K562 (cell line): ENCODE data around the gene DOCK7. TPM values are rescaled to one million over a fixed set of nuclear protein-coding genes. Genes with fewer than 3 reads are reported as not detected.

Experiments
- ATAC-seq: fragments of 200-7000 bp; cut with Tn5 transposase; 3 replicates; pipeline ENCODE4 v1.9.1; 2020; ENCODE audit warnings: moderate library complexity
- BruUV-seq: library from RNA; stranded (reverse); fragments of 400-500 nt; replicated peaks from 2 replicates; lab custom pipeline; 2021; lab: Mats Ljungman, UMichigan
- CTCF ChIA-PET: fragments of 300-600 bp; formaldehyde crosslinking; extraction: SDS; loops from one replicate; lab custom pipeline; 2021; ENCODE audit warnings: low intra/inter-chr PET ratio; lab: Yijun Ruan, JAX
- POLR2A ChIA-PET: fragments of 300-600, 350-650 bp; sonication (Branson Sonifier 250); formaldehyde crosslinking; extraction: SDS; loops from one replicate; lab custom pipeline; 2021; ENCODE audit warnings: antibody characterized with exemption, inconsistent platforms; lab: Yijun Ruan, JAX
- DNase-seq, 4 experiments: peaks; one replicate each; pipeline versions ENCODE4 v3.0.0 to v3.0.0-alpha.2; 2011 to 2018; ENCODE audit warnings: low spot score in 3 of 4, mixed read lengths in 3 of 4; ENCODE audit errors: extremely low read depth in 1 of 4
- FAIRE-seq: peaks from 2 replicates; lab custom pipeline; 2011; peaks lifted over from hg19 to GRCh38; lab: Jason Lieb, UNC
- H2AFZ ChIP-seq: 2 replicates; pipeline ENCODE4 v1.6.0; 2011; ENCODE audit warnings: low read depth, low read length, control low read depth, inconsistent platforms
- H3K27ac ChIP-seq: fragments of 200-600 bp; 3 replicates; pipeline ENCODE4 v1.8.0; 2011; ENCODE audit warnings: low read depth, mild to moderate bottlenecking, control low read depth, inconsistent platforms, low read length, moderate library complexity, mixed read lengths; ENCODE audit errors: extremely low read depth
- H3K27me3 ChIP-seq, 2 experiments: fragments of 300-600 bp in 1 of 2; 2 replicates in 1 of 2; 3 replicates in 1 of 2; pipeline versions ENCODE4 v1.6.0 to v1.8.0; 2011; ENCODE audit warnings: inconsistent platforms in 2 of 2, low read length in 2 of 2, mild to moderate bottlenecking in 1 of 2, mixed read lengths in 1 of 2, moderate library complexity in 1 of 2; ENCODE audit not compliant: control insufficient read depth in 2 of 2, insufficient read depth in 2 of 2
- H3K36me3 ChIP-seq: fragments of 300-600 bp; 3 replicates; pipeline ENCODE4 v1.8.0; 2011; ENCODE audit warnings: mild to moderate bottlenecking, low read length, inconsistent platforms; ENCODE audit not compliant: control insufficient read depth, insufficient read depth
- H3K4me1 ChIP-seq, 2 experiments: fragments of 200-600 bp in 1 of 2; replicated peaks in 1 of 2; 2 replicates in 1 of 2; 3 replicates in 1 of 2; pipeline versions ENCODE4 v1.5.1 to v1.8.0; 2011; ENCODE audit warnings: inconsistent platforms in 2 of 2, low read length in 2 of 2, mild to moderate bottlenecking in 1 of 2, mixed read lengths in 1 of 2, moderate library complexity in 1 of 2; ENCODE audit not compliant: control insufficient read depth in 2 of 2, insufficient read depth in 2 of 2
- H3K4me2 ChIP-seq: 2 replicates; pipeline ENCODE4 v1.6.1; 2011; ENCODE audit warnings: low read length, control low read depth, inconsistent platforms, mixed read lengths; ENCODE audit not compliant: insufficient read depth
- H3K4me3 ChIP-seq: fragments of 200-600 bp; sonication (generic), shearing (Covaris generic); 2 replicates; pipeline ENCODE4 v1.5.1; 2016; ENCODE audit warnings: control low read depth, inconsistent platforms
- H3K79me2 ChIP-seq: fragments of 200-600 bp; 3 replicates; pipeline ENCODE4 v1.8.0; 2011; ENCODE audit warnings: low read length, inconsistent platforms; ENCODE audit not compliant: control insufficient read depth, insufficient read depth
- H3K9ac ChIP-seq, 2 experiments: 2 replicates each; pipeline versions ENCODE4 v1.6.0 to v1.6.1; 2011; ENCODE audit warnings: low read depth in 2 of 2, low read length in 2 of 2, control low read depth in 1 of 2, inconsistent platforms in 1 of 2, mild to moderate bottlenecking in 1 of 2, mixed read lengths in 1 of 2; ENCODE audit not compliant: insufficient read depth in 1 of 2
- H3K9me1 ChIP-seq: one replicate; pipeline ENCODE4 v1.6.0; 2011; ENCODE audit warnings: inconsistent platforms, mild to moderate bottlenecking, low read length, moderate library complexity; ENCODE audit not compliant: control insufficient read depth, insufficient read depth
- H3K9me3 ChIP-seq: replicated peaks from 2 replicates; pipeline ENCODE4 v1.5.1; 2011; ENCODE audit warnings: low read depth, low read length, inconsistent platforms; ENCODE audit not compliant: control insufficient read depth, insufficient read depth
- H4K20me1 ChIP-seq: replicated peaks from 2 replicates; pipeline ENCODE4 v1.6.1; 2011; ENCODE audit warnings: low read length, inconsistent platforms, mixed read lengths; ENCODE audit not compliant: control insufficient read depth, insufficient read depth
- HEY1 ChIP-seq: fragments of 250-450 bp; sonication (Bioruptor Pico); IDR thresholded peaks from 2 replicates; pipeline ENCODE4 v1.5.0; 2020; ENCODE audit warnings: mild to moderate bottlenecking, moderate library complexity, borderline replicate concordance
- MIER1 ChIP-seq: fragments of 450-650 bp; IDR thresholded peaks from 2 replicates; pipeline ENCODE4 v1.6.1; 2016; ENCODE audit warnings: antibody characterized with exemption, mild to moderate bottlenecking, low read depth
- RFX7 ChIP-seq: fragments of 250-450 bp; sonication (Bioruptor Pico); IDR thresholded peaks from 2 replicates; pipeline ENCODE4 v1.5.1; 2021; ENCODE audit warnings: mild to moderate bottlenecking
- SRSF1 ChIP-seq: fragments of 200-400 bp; formaldehyde crosslinking; IDR thresholded peaks from 2 replicates; pipeline ENCODE4 v1.6.1; 2017; ENCODE audit warnings: mild to moderate bottlenecking, low read depth, low read length, moderate library complexity
- SRSF3 ChIP-seq: fragments of 200-400 bp; formaldehyde crosslinking; IDR thresholded peaks from 2 replicates; pipeline ENCODE4 v1.6.1; 2016; ENCODE audit warnings: mild to moderate bottlenecking, low read length, moderate library complexity; ENCODE audit not compliant: insufficient read depth
- TARDBP ChIP-seq: fragments of 450-650 bp; IDR thresholded peaks from 2 replicates; pipeline ENCODE4 v1.6.1; 2016
- U2AF2 ChIP-seq: fragments of 200-400 bp; formaldehyde crosslinking; optimal IDR thresholded peaks from 2 replicates; pipeline ENCODE3; 2017; ENCODE audit warnings: low read depth, mild to moderate bottlenecking, low read length
- ZKSCAN8 ChIP-seq: fragments of 200-800 bp; sonication (Bioruptor generic); IDR thresholded peaks from 2 replicates; pipeline ENCODE4 v1.6.1; 2016; ENCODE audit warnings: missing genetic modification characterization, missing compliant biosample characterization
- ZNF347 ChIP-seq: fragments of 450-650 bp; formaldehyde crosslinking; IDR thresholded peaks from 2 replicates; pipeline ENCODE4 v1.4.0; 2020; ENCODE audit warnings: low read depth, mild to moderate bottlenecking, moderate library complexity
- WGBS: fragments of 100-300 bp; shearing (Covaris generic); methylation state at CpG from one replicate; pipeline ENCODE4 v1.1.6; 2016; ENCODE audit warnings: low coverage, mixed read lengths; ENCODE audit not compliant: insufficient coverage; ENCODE audit errors: missing lambda C conversion rate; 5-methylcytosine and 5-hydroxymethylcytosine counted together
- in situ Hi-C: fragments of 300-500 bp; cut with MboI; formaldehyde crosslinking; loops from 4 replicates; pipeline ENCODE4 v1.15.0; 2018; ENCODE audit warnings: inconsistent platforms, mixed read lengths
- intact Hi-C: fragments of 100-400 bp; cut with micrococcal nuclease; formaldehyde crosslinking; loops from 2 replicates; pipeline ENCODE4 v1.14.2; 2022
- polyA plus RNA-seq, 8 experiments: library from polyadenylated mRNA; depleted of rRNA in 4 of 8; stranded (reverse) in 5 of 8; unstranded in 3 of 8; fragments of >200 nt; fragmentation: Nextera tagmentation in 2 of 8; fragmentation: Illumina TruSeq in 1 of 8; extraction: Ambion mirVana in 2 of 8; extraction: Trizol in 1 of 8; gene quantifications; 2 replicates each; pipeline versions ENCODE4 v1.2.1 to v1.2.3, GENCODE V29; 2011 to 2014; ENCODE audit warnings: inconsistent platforms in 1 of 8, missing spikeins in 1 of 8
- total RNA-seq, 7 experiments: library from RNA; depleted of rRNA in 6 of 7; stranded (reverse); fragments of >200 nt in 6 of 7; fragmentation: Illumina TruSeq in 2 of 7; extraction: Trizol in 2 of 7; gene quantifications; 2 replicates each; pipeline versions ENCODE4 v1.2.1 to v1.2.3, GENCODE V29; 2011 to 2021; ENCODE audit warnings: low replicate concordance in 1 of 7
- TF ChIP-seq, protein P1 (sequence below): sonication (generic); formaldehyde crosslinking; IDR thresholded peaks from 2 replicates; pipeline ENCODE4 v1.4.0; 2020; ENCODE audit warnings: mild to moderate bottlenecking, missing genetic modification reagents
- TF ChIP-seq, protein P2 (sequence below): fragments of 250-450 bp; sonication (Bioruptor Pico); IDR thresholded peaks from 2 replicates; pipeline ENCODE4 v1.5.0; 2021
- TF ChIP-seq, protein P3 (sequence below): fragments of 450-650 bp; formaldehyde crosslinking; IDR thresholded peaks from 2 replicates; pipeline ENCODE4 v1.4.0; 2020; ENCODE audit warnings: mild to moderate bottlenecking, moderate library complexity

Gene DOCK7
- total and polyA plus RNA-seq, 9 of the 15 experiments (the other 6 are each of a cell fraction or from before 2014, with no cell fraction given) = 4.9 to 35.1 (median 12.6) TPM

DNA sequence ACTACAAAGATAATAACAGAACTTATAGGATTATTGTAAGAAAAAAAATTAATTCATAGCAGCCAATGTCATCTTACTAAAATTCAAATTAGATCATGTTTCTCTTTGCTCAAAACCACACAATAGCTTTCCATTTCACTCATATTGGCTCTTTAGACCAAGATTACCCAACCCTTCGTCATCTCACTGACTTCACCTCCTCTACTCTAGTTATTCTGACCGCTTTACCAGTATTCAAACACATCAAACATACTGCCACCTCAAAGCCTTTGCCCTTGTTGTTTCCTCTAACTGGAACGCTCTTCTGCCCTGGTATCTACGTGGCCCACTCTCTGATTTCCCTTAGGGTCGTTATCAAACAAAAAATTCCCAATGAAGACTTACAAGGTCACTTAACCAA, 89.1 kb downstream of the DOCK7 start:
- in situ Hi-C loops (no loop called here), intact Hi-C loops (no loop called here)
- DNase-seq (no peak), ATAC-seq (no peak), FAIRE-seq (no peak)
- no TSS peak for BruUV-seq
- 51% methylated on average over 5 of the region's 5 CpGs for WGBS
- H3K9me3 ChIP-seq = no peaks in the 10 kb centered on the region
- no peak overlapping the region for H2AFZ ChIP-seq
- no peaks in the 10 kb centered on the region for H4K20me1 ChIP-seq
- ChIA-PET CTCF (no interaction called here), POLR2A (no interaction called here)
- TF ChIP-seq TARDBP = no peak
- TF ChIP-seq, protein P1, sequence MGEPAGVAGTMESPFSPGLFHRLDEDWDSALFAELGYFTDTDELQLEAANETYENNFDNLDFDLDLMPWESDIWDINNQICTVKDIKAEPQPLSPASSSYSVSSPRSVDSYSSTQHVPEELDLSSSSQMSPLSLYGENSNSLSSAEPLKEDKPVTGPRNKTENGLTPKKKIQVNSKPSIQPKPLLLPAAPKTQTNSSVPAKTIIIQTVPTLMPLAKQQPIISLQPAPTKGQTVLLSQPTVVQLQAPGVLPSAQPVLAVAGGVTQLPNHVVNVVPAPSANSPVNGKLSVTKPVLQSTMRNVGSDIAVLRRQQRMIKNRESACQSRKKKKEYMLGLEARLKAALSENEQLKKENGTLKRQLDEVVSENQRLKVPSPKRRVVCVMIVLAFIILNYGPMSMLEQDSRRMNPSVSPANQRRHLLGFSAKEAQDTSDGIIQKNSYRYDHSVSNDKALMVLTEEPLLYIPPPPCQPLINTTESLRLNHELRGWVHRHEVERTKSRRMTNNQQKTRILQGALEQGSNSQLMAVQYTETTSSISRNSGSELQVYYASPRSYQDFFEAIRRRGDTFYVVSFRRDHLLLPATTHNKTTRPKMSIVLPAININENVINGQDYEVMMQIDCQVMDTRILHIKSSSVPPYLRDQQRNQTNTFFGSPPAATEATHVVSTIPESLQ (CRISPR knock-in tag) = no peak
- no peak for TF ChIP-seq ZNF347 (CRISPR knock-in tag)
- TF ChIP-seq, protein P2, sequence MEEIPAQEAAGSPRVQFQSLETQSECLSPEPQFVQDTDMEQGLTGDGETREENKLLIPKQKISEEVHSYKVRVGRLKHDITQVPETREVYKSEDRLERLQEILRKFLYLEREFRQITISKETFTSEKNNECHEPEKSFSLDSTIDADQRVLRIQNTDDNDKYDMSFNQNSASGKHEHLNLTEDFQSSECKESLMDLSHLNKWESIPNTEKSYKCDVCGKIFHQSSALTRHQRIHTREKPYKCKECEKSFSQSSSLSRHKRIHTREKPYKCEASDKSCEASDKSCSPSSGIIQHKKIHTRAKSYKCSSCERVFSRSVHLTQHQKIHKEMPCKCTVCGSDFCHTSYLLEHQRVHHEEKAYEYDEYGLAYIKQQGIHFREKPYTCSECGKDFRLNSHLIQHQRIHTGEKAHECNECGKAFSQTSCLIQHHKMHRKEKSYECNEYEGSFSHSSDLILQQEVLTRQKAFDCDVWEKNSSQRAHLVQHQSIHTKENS (CRISPR knock-in tag) = no peak
- no peak for TF ChIP-seq MIER1
- TF ChIP-seq ZKSCAN8 (CRISPR knock-in tag) = no peak
- TF ChIP-seq SRSF1 = no peak
- no peak for TF ChIP-seq U2AF2
- no peak for TF ChIP-seq RFX7
- no peak for TF ChIP-seq HEY1 (CRISPR knock-in tag)
- TF ChIP-seq, protein P3, sequence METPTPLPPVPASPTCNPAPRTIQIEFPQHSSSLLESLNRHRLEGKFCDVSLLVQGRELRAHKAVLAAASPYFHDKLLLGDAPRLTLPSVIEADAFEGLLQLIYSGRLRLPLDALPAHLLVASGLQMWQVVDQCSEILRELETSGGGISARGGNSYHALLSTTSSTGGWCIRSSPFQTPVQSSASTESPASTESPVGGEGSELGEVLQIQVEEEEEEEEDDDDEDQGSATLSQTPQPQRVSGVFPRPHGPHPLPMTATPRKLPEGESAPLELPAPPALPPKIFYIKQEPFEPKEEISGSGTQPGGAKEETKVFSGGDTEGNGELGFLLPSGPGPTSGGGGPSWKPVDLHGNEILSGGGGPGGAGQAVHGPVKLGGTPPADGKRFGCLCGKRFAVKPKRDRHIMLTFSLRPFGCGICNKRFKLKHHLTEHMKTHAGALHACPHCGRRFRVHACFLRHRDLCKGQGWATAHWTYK (CRISPR knock-in tag) = no peak
- no peak for TF ChIP-seq SRSF3
- no peaks in the 10 kb centered on the region for H3K79me2 ChIP-seq
- no peaks in the 10 kb centered on the region for H3K27me3 ChIP-seq
- H3K4me1 ChIP-seq = no peaks in the 10 kb centered on the region
- no peak overlapping the region for H3K4me2 ChIP-seq
- no peak overlapping the region for H3K9ac ChIP-seq
- H3K9me1 ChIP-seq = no peaks in the 10 kb centered on the region
- no peak overlapping the region for H3K27ac ChIP-seq
- H3K36me3 ChIP-seq = no peaks in the 10 kb centered on the region
- H3K4me3 ChIP-seq = no peak overlapping the region
